HCT116 (cell line): Measurements from ENCODE around the gene TBC1D32. TPM values are rescaled to one million over a fixed set of nuclear protein-coding genes. Genes with fewer than 3 reads are reported as not detected.
A peak's percentile ranks its signal among the peaks of the same experiment; 100 is the strongest.

Source experiments
- ATAC-seq: fragments of 200-7000 bp; cut with Tn5 transposase; 2 replicates; pipeline ENCODE4 v1.9.1; 2020; ENCODE audit warnings: mild to moderate bottlenecking, moderate library complexity
- BruUV-seq: library from RNA; stranded (reverse); fragments of 400-500 nt; replicated peaks from 2 replicates; lab custom pipeline; 2021; lab: Mats Ljungman, UMichigan
- CTCF ChIA-PET: fragments of 300-600 bp; sonication (Branson Sonifier 250); formaldehyde crosslinking; loops from one replicate; lab custom pipeline; 2021; ENCODE audit warnings: antibody characterized with exemption; lab: Charles Lee
- POLR2A ChIA-PET: fragments of 300-600, 350-600 bp; sonication (Branson Sonifier 250); formaldehyde crosslinking; loops from one replicate; lab custom pipeline; 2021; ENCODE audit warnings: antibody characterized with exemption; lab: Charles Lee
- RAD21 ChIA-PET, 2 experiments: fragments of 300-600 bp; sonication (Branson Sonifier 250); formaldehyde crosslinking; loops; one replicate each; lab custom pipeline; 2023; ENCODE audit warnings: low total read pairs in 2 of 2; ENCODE audit not compliant: uncharacterized antibody in 2 of 2, unreplicated experiment in 2 of 2, low non-redundant PET in 1 of 2; lab: Charles Lee
- DNase-seq: peaks from one replicate; pipeline ENCODE4 v3.0.0-alpha.2; 2010; ENCODE audit warnings: low read depth, low spot score
- H2AFZ ChIP-seq: fragments of 200-600 bp; shearing (Covaris generic), sonication (generic); 2 replicates; pipeline ENCODE4 v1.6.1; 2017; ENCODE audit warnings: low read depth, mixed run types, mixed read lengths, antibody characterized with exemption, low read length; ENCODE audit not compliant: poor library complexity, severe bottlenecking
- H3K27ac ChIP-seq: 2 replicates; pipeline ENCODE4 v1.5.1; 2012; ENCODE audit warnings: low read depth, low read length
- H3K27me3 ChIP-seq: fragments of 200-600 bp; sonication (generic); 2 replicates; pipeline ENCODE4 v1.6.1; 2016; ENCODE audit warnings: mixed run types, low read length, mixed read lengths; ENCODE audit not compliant: insufficient read depth
- H3K36me3 ChIP-seq, 2 experiments: fragments of 200-500 bp in 1 of 2; fragments of 200-600 bp in 1 of 2; sonication (Bioruptor generic) in 1 of 2; sonication (generic) in 1 of 2; 2 replicates each; pipeline versions ENCODE4 v1.5.1 to v1.6.1; 2014 to 2016; ENCODE audit warnings: low read length in 2 of 2, inconsistent platforms in 1 of 2, mixed read lengths in 1 of 2, mixed run types in 1 of 2; ENCODE audit not compliant: insufficient read depth in 2 of 2, control insufficient read depth in 1 of 2
- H3K4me1 ChIP-seq, 2 experiments: fragments of 200-600 bp in 1 of 2; sonication (generic) in 1 of 2; 2 replicates each; pipeline versions ENCODE4 v1.5.1 to v1.6.1; 2012 to 2017; ENCODE audit warnings: low read length in 2 of 2, inconsistent platforms in 1 of 2, mild to moderate bottlenecking in 1 of 2, mixed read lengths in 1 of 2, mixed run types in 1 of 2, moderate library complexity in 1 of 2; ENCODE audit not compliant: insufficient read depth in 2 of 2, control insufficient read depth in 1 of 2
- H3K4me2 ChIP-seq: fragments of 200-600 bp; sonication (generic); 2 replicates; pipeline ENCODE4 v1.6.1; 2017; ENCODE audit warnings: mixed run types, low read length, mixed read lengths
- H3K4me3 ChIP-seq, 2 experiments: fragments of 200-600 bp in 1 of 2; sonication (generic) in 1 of 2; replicated peaks in 1 of 2; 2 replicates each; pipeline ENCODE4 v1.5.1; 2011 to 2016; ENCODE audit warnings: low read length in 2 of 2, control low read depth in 1 of 2, low read depth in 1 of 2, mild to moderate bottlenecking in 1 of 2, mixed read lengths in 1 of 2, mixed run types in 1 of 2
- H3K79me2 ChIP-seq: fragments of 200-600 bp; sonication (generic); 2 replicates; pipeline ENCODE4 v1.6.1; 2017; ENCODE audit warnings: mild to moderate bottlenecking, mixed run types, low read length, moderate library complexity, mixed read lengths; ENCODE audit not compliant: insufficient read depth
- H3K9ac ChIP-seq: fragments of 200-600 bp; sonication (generic); 2 replicates; pipeline ENCODE4 v1.6.1; 2016; ENCODE audit warnings: low read length, mixed read lengths
- H3K9me2 ChIP-seq: fragments of 200-600 bp; sonication (generic), shearing (Covaris generic); 2 replicates; pipeline ENCODE4 v1.6.1; 2017; ENCODE audit warnings: mixed run types, mild to moderate bottlenecking, moderate library complexity; ENCODE audit not compliant: insufficient read depth
- H3K9me3 ChIP-seq, 2 experiments: fragments of 200-500 bp in 1 of 2; fragments of 200-600 bp in 1 of 2; sonication (Bioruptor generic) in 1 of 2; sonication (generic) in 1 of 2; 2 replicates each; pipeline ENCODE4 v1.6.1; 2014 to 2017; ENCODE audit warnings: low read length in 2 of 2, mixed read lengths in 2 of 2, inconsistent platforms in 1 of 2, low read depth in 1 of 2, mild to moderate bottlenecking in 1 of 2, mixed run types in 1 of 2, moderate library complexity in 1 of 2; ENCODE audit not compliant: control insufficient read depth in 1 of 2, insufficient read depth in 1 of 2
- H4K20me1 ChIP-seq: fragments of 200-600 bp; sonication (generic), shearing (Covaris generic); 2 replicates; pipeline ENCODE4 v1.6.1; 2017; ENCODE audit warnings: mixed run types, mild to moderate bottlenecking, moderate library complexity; ENCODE audit not compliant: insufficient read depth
- EZH2 ChIP-seq: fragments of 200-600 bp; sonication (generic); IDR thresholded peaks from 2 replicates; pipeline ENCODE4 v1.6.1; 2017; ENCODE audit warnings: antibody characterized with exemption, mixed run types
- EZH2phosphoT487 ChIP-seq: fragments of 200-600 bp; IDR thresholded peaks from 2 replicates; pipeline ENCODE4 v1.6.1; 2018; ENCODE audit warnings: antibody characterized with exemption, borderline replicate concordance
- RAD21 ChIP-seq: IDR thresholded peaks from 2 replicates; pipeline ENCODE4 v1.6.1; 2012; ENCODE audit warnings: low read depth, mild to moderate bottlenecking
- intact Hi-C: fragments of 100-400 bp; cut with micrococcal nuclease; formaldehyde crosslinking; loops from 2 replicates; pipeline ENCODE4 v1.10.0; 2022
- total RNA-seq: library from RNA; stranded (reverse); gene quantifications from one replicate; pipeline ENCODE4 v1.2.1, GENCODE V29; 2021; ENCODE audit not compliant: unreplicated experiment
- TF ChIP-seq, protein P1 (sequence below), 3 experiments: fragments of 200-600 bp in 1 of 3; sonication (generic) in 1 of 3; IDR thresholded peaks in 2 of 3; conservative IDR thresholded peaks in 1 of 3; 2 replicates each; pipeline ENCODE4 v1.5.1; 2012 to 2017; ENCODE audit warnings: low read depth in 2 of 3, low read length in 2 of 3, antibody characterized with exemption in 1 of 3, borderline replicate concordance in 1 of 3, control low read depth in 1 of 3, mild to moderate bottlenecking in 1 of 3, mixed read lengths in 1 of 3, mixed run types in 1 of 3, moderate library complexity in 1 of 3; ENCODE audit not compliant: insufficient read depth in 1 of 3
- TF ChIP-seq, protein P2 (sequence below): IDR thresholded peaks from 2 replicates; pipeline ENCODE4 v1.6.1; 2012; ENCODE audit warnings: low read depth

Gene TBC1D32
- total RNA-seq, 1 experiment from 2014 or later, result 13.8 TPM

DNA sequence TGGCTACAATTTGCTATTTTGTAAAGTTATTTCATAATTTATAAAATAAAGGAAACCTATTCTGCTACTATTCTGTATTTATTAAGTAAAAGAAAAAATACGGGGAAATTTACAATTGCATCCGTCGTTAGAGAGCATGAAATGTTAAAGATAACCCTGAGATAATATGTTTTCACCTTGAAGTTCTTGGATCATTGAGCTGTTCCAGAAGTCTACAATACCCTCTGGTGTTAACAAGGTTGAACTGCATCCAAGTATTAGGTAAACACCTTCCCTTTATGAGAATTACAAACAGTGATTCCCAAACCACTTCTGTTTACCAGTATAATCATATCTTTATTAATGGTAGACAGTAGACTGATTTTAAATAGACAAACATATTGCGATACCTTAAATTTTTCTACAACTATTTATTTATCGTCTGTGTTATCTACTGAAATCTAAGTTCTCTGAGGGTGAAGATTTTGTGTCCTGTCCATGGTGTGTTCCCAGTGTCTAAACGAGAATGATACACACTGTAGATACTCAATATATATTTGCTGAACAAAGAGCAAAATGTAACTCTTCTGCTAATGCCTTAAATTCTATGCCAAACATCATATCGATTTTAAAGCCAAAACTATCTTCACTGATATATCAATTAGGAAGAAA is 28.2 kb downstream of the TBC1D32 start:
- no peaks in the 10 kb centered on the region for H3K9me3 ChIP-seq
- H2AFZ ChIP-seq, result no peak overlapping the region
- no peak overlapping the region for H3K9ac ChIP-seq
- H4K20me1 ChIP-seq, result no peaks in the 10 kb centered on the region
- TF ChIP-seq EZH2phosphoT487, result no peak
- TF ChIP-seq, protein P1, sequence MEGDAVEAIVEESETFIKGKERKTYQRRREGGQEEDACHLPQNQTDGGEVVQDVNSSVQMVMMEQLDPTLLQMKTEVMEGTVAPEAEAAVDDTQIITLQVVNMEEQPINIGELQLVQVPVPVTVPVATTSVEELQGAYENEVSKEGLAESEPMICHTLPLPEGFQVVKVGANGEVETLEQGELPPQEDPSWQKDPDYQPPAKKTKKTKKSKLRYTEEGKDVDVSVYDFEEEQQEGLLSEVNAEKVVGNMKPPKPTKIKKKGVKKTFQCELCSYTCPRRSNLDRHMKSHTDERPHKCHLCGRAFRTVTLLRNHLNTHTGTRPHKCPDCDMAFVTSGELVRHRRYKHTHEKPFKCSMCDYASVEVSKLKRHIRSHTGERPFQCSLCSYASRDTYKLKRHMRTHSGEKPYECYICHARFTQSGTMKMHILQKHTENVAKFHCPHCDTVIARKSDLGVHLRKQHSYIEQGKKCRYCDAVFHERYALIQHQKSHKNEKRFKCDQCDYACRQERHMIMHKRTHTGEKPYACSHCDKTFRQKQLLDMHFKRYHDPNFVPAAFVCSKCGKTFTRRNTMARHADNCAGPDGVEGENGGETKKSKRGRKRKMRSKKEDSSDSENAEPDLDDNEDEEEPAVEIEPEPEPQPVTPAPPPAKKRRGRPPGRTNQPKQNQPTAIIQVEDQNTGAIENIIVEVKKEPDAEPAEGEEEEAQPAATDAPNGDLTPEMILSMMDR (IDR thresholded peaks at IDR 0.05 in 2 of 3, conservative IDR thresholded peaks at IDR 0.05 in 1 of 3; ENCODE audit: borderline replicate concordance in 1 of 3, insufficient read depth in 1 of 3, low read depth in 2 of 3, low read length in 2 of 3), result peak; percentile 48 to 72 (median 57); a peak in 5 of 6 replicates
- TF ChIP-seq EZH2, result no peak
- TF ChIP-seq RAD21, result peak; percentile 70
- TF ChIP-seq, protein P2, sequence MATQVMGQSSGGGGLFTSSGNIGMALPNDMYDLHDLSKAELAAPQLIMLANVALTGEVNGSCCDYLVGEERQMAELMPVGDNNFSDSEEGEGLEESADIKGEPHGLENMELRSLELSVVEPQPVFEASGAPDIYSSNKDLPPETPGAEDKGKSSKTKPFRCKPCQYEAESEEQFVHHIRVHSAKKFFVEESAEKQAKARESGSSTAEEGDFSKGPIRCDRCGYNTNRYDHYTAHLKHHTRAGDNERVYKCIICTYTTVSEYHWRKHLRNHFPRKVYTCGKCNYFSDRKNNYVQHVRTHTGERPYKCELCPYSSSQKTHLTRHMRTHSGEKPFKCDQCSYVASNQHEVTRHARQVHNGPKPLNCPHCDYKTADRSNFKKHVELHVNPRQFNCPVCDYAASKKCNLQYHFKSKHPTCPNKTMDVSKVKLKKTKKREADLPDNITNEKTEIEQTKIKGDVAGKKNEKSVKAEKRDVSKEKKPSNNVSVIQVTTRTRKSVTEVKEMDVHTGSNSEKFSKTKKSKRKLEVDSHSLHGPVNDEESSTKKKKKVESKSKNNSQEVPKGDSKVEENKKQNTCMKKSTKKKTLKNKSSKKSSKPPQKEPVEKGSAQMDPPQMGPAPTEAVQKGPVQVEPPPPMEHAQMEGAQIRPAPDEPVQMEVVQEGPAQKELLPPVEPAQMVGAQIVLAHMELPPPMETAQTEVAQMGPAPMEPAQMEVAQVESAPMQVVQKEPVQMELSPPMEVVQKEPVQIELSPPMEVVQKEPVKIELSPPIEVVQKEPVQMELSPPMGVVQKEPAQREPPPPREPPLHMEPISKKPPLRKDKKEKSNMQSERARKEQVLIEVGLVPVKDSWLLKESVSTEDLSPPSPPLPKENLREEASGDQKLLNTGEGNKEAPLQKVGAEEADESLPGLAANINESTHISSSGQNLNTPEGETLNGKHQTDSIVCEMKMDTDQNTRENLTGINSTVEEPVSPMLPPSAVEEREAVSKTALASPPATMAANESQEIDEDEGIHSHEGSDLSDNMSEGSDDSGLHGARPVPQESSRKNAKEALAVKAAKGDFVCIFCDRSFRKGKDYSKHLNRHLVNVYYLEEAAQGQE, result no peak
- TF ChIP-seq, all 23 proteins: peak for 2
- no TSS peak for BruUV-seq
- H3K27ac ChIP-seq, result no peak overlapping the region
- no peaks in the 10 kb centered on the region for H3K9me2 ChIP-seq
- no peaks in the 10 kb centered on the region for H3K79me2 ChIP-seq
- H3K4me1 ChIP-seq, result no peaks in the 10 kb centered on the region
- intact Hi-C loops, result loop anchor here (1.0 kb wide), 1 partner anchor 251 kb away; no protein-coding TSS in a partner anchor
- ATAC-seq (peak; percentile 78), DNase-seq (peak; percentile 35)
- H3K4me2 ChIP-seq, result no peak overlapping the region
- H3K27me3 ChIP-seq, result no peaks in the 10 kb centered on the region
- H3K4me3 ChIP-seq, result no peak overlapping the region
- ChIA-PET POLR2A (no interaction called here), CTCF (interaction anchor here (0.6 to 1.6 kb wide), 5 partner anchors 9 to 251 kb away, joined by 3 to 12 read pairs (median 3); no protein-coding TSS in a partner anchor), RAD21 (no interaction called here)
- no peaks in the 10 kb centered on the region for H3K36me3 ChIP-seq
